Measurements from ENCODE around the gene COX7B2. TPM values are rescaled to one million over a fixed set of nuclear protein-coding genes. Genes with fewer than 3 reads are reported as not detected.

COX7B2 gene
- total and polyA plus RNA-seq, 9 of the 15 experiments (the other 6 are each of a cell fraction or from before 2014, with no cell fraction given): 0.33 to 3.5 (median 0.67) TPM; not detected in 3

GRCh38 chr4:46930891-46931290, 21.8 kb upstream of the COX7B2 start (continued):
- TF ChIP-seq ZNF318 (IDR thresholded peaks at IDR 0.05; ENCODE audit: borderline replicate concordance in 1 of 2, low read depth in 1 of 2): no peak
- TF ChIP-seq ZSCAN29 (IDR thresholded peaks at IDR 0.05): no peak
- TF ChIP-seq ILF3 (IDR thresholded peaks at IDR 0.05; ENCODE audit: borderline replicate concordance): no peak
- TF ChIP-seq DACH1 (IDR thresholded peaks at IDR 0.05; ENCODE audit: partially characterized antibody): no peak
- TF ChIP-seq EWSR1 (IDR thresholded peaks at IDR 0.05; ENCODE audit: borderline replicate concordance, low read depth, partially characterized antibody): no peak
